HepG2 (cell line): ENCODE measurements around the gene DNAJC5. TPM values are rescaled to one million over a fixed set of nuclear protein-coding genes. Genes with fewer than 3 reads are reported as not detected.

Source experiments
- HES4 ChIP-seq: sonication (generic); formaldehyde crosslinking; IDR thresholded peaks from 2 replicates; pipeline ENCODE4 v1.9.0; 2021; ENCODE audit warnings: mild to moderate bottlenecking, missing genetic modification reagents, borderline replicate concordance
- MXI1 ChIP-seq: IDR thresholded peaks from 3 replicates; pipeline ENCODE4 v1.6.1; 2012; ENCODE audit warnings: low read depth, low read length, inconsistent platforms, borderline replicate concordance
- SALL1 ChIP-seq: sonication (generic); formaldehyde crosslinking; IDR thresholded peaks from 2 replicates; pipeline ENCODE4 v1.8.0; 2022; ENCODE audit warnings: mild to moderate bottlenecking, missing genetic modification reagents
- SMYD3 ChIP-seq: sonication (generic); formaldehyde crosslinking; IDR thresholded peaks from 2 replicates; pipeline ENCODE4 v1.8.1; 2023; ENCODE audit warnings: mild to moderate bottlenecking, missing genetic modification reagents
- YY1 ChIP-seq: IDR thresholded peaks from 2 replicates; pipeline ENCODE4 v1.6.1; 2011; ENCODE audit warnings: low read length, low read depth, moderate library complexity, mild to moderate bottlenecking; ENCODE audit not compliant: insufficient read depth, insufficient replicate concordance
- ZBTB3 ChIP-seq: sonication (generic); formaldehyde crosslinking; IDR thresholded peaks from 2 replicates; pipeline ENCODE4 v1.4.0; 2020; ENCODE audit warnings: low read depth, mild to moderate bottlenecking, moderate library complexity, missing genetic modification reagents, borderline replicate concordance
- ZHX1 ChIP-seq: sonication (generic); formaldehyde crosslinking; IDR thresholded peaks from 2 replicates; pipeline ENCODE4 v1.8.1; 2022; ENCODE audit warnings: low read depth, mild to moderate bottlenecking, missing genetic modification reagents
- ZNF619 ChIP-seq: sonication (generic); formaldehyde crosslinking; IDR thresholded peaks from 2 replicates; pipeline ENCODE4 v1.4.0; 2020; ENCODE audit warnings: mild to moderate bottlenecking, missing genetic modification reagents
- polyA plus RNA-seq, 8 experiments: library from polyadenylated mRNA; depleted of rRNA in 3 of 8; stranded (reverse) in 7 of 8; unstranded in 1 of 8; fragments of >200 nt; fragmentation: Illumina TruSeq in 4 of 8; extraction: Trizol in 4 of 8; gene quantifications; 2 replicates each; pipeline versions ENCODE4 v1.2.1 to v1.2.3, GENCODE V29; 2011 to 2016; ENCODE audit warnings: low read depth in 4 of 8, missing spikeins in 1 of 8, mixed read lengths in 1 of 8; ENCODE audit not compliant: insufficient read depth in 1 of 8
- total RNA-seq, 5 experiments: library from RNA; depleted of rRNA; stranded (reverse); fragments of >200 nt; fragmentation: Illumina TruSeq; extraction: Trizol; gene quantifications; 2 replicates each; pipeline ENCODE4 v1.2.3, GENCODE V29; 2016; ENCODE audit warnings: low read depth in 1 of 5
- TF ChIP-seq, protein P1 (sequence below): sonication (generic); formaldehyde crosslinking; IDR thresholded peaks from 2 replicates; pipeline ENCODE4 v1.5.0; 2020; ENCODE audit warnings: mild to moderate bottlenecking, missing genetic modification reagents, borderline replicate concordance
- TF ChIP-seq, protein P2 (sequence below): sonication (generic); formaldehyde crosslinking; IDR thresholded peaks from 2 replicates; pipeline ENCODE4 v1.4.0; 2020; ENCODE audit warnings: mild to moderate bottlenecking, missing genetic modification reagents
- TF ChIP-seq, protein P3 (sequence below): sonication (generic); formaldehyde crosslinking; IDR thresholded peaks from 2 replicates; pipeline ENCODE4 v1.5.1; 2020; ENCODE audit warnings: mild to moderate bottlenecking, missing genetic modification reagents, moderate library complexity

The DNAJC5 gene
- total and polyA plus RNA-seq, 2 of the 13 experiments (the other 11 are each of a cell fraction or from before 2014, with no cell fraction given), result 42.8 to 64.5 TPM

DNA sequence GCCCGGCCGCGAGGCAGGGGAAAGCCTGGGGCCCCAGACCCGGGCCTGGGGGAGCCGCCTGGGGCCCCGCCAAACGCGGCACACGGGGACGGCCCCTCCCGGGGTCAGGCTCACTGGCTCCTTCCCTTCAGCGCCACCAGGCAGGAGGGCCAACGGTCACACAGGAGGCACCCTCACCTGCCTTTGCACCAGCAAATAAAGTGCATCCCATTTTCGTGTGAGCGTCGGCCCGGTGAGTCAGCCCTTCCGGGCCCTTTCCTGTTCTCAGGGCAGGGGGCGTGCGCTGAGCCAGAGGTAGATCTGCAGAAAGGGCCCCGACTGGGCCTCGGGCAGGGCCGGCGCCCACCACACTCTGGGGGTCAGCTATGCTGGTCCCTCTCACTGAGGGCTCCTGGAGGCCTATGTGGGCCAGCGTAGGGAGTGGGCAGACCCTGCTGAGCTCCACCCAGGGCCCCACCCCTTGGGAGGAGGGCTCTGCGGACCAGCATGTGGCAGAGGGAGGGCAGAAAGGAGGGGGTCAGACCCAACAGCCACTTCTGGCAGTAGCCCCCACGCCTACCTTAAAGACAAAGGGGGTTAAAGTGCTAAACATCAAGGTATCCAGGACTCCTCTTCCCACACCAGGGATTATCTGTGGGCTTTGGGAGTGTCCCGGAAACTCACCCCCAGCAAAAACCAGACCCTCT is 62.2 kb downstream of the DNAJC5 start (continued):
- TF ChIP-seq, protein P1, sequence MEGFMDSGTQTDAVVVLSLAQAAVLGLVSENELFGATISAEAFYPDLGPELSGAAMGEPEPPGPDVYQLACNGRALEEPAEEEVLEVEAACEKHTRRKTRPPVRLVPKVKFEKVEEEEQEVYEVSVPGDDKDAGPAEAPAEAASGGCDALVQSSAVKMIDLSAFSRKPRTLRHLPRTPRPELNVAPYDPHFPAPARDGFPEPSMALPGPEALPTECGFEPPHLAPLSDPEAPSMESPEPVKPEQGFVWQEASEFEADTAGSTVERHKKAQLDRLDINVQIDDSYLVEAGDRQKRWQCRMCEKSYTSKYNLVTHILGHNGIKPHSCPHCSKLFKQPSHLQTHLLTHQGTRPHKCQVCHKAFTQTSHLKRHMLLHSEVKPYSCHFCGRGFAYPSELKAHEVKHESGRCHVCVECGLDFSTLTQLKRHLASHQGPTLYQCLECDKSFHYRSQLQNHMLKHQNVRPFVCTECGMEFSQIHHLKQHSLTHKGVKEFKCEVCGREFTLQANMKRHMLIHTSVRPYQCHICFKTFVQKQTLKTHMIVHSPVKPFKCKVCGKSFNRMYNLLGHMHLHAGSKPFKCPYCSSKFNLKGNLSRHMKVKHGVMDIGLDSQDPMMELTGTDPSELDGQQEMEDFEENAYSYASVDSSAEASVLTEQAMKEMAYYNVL (CRISPR knock-in tag), result peak; percentile 80
- TF ChIP-seq ZBTB3 (CRISPR knock-in tag), result peak; percentile 59; the same call in 1 of the 2 replicates
- peak; percentile 49; the same call in 1 of the 2 replicates for TF ChIP-seq HES4 (CRISPR knock-in tag)
- peak; percentile 72; the same call in 1 of the 3 replicates for TF ChIP-seq MXI1
- TF ChIP-seq, protein P2, sequence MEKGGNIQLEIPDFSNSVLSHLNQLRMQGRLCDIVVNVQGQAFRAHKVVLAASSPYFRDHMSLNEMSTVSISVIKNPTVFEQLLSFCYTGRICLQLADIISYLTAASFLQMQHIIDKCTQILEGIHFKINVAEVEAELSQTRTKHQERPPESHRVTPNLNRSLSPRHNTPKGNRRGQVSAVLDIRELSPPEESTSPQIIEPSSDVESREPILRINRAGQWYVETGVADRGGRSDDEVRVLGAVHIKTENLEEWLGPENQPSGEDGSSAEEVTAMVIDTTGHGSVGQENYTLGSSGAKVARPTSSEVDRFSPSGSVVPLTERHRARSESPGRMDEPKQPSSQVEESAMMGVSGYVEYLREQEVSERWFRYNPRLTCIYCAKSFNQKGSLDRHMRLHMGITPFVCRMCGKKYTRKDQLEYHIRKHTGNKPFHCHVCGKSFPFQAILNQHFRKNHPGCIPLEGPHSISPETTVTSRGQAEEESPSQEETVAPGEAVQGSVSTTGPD, result no peak
- TF ChIP-seq ZHX1, result 0 out of 2 replicates have a peak, but pooled peaks have one; percentile 5
- TF ChIP-seq, protein P3, sequence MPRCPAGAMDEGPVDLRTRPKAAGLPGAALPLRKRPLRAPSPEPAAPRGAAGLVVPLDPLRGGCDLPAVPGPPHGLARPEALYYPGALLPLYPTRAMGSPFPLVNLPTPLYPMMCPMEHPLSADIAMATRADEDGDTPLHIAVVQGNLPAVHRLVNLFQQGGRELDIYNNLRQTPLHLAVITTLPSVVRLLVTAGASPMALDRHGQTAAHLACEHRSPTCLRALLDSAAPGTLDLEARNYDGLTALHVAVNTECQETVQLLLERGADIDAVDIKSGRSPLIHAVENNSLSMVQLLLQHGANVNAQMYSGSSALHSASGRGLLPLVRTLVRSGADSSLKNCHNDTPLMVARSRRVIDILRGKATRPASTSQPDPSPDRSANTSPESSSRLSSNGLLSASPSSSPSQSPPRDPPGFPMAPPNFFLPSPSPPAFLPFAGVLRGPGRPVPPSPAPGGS (CRISPR knock-in tag), result peak; percentile 57; the same call in 1 of the 2 replicates
- no peak for TF ChIP-seq SMYD3
- TF ChIP-seq SALL1 (CRISPR knock-in tag), result peak; percentile 91
- TF ChIP-seq YY1, result no peak
- TF ChIP-seq ZNF619 (CRISPR knock-in tag), result no peak
- TF ChIP-seq, all 625 proteins: peak for 270
